GM18873 (cell line): ENCODE measurements around the gene WWOX.
"Not testable (repeated sequence)": the region's sequence is repeated elsewhere in the genome, so short reads cannot be mapped to it uniquely, and the experiment has no call there.

Source experiments
- ATAC-seq: cut with Tn5 transposase; IDR thresholded peaks from one replicate; pipeline ENCODE4 v1.9.1; 2021; ENCODE audit warnings: mild to moderate bottlenecking, moderate library complexity, moderate number of reproducible peaks; ENCODE audit not compliant: unreplicated experiment, low FRiP score

Gene WWOX

DNA sequence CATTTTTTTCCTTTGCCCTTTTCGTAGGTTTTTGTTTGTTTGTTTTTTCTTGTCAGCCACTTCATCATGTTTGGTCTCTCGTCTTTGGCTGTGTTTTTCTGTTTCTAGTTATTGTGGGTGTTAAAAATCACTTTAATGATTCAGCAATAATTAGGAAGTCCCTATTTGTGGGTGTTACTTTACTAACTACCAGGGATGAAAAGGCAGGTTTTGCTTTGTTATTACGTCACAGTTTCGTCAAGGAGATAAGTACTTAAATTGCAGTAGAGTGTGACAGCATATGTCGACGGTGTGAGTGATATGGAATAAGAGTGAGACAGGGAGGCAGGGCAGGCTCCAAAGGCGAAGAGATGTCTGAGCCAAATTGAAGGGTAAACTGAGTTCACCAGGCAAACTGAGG is 479.6 kb downstream of the WWOX start:
- no peak for ATAC-seq

- no peak for ATAC-seq
These were observed 484.0 kb downstream of the WWOX start for GRCh38 chr16:78583441-78583840.

DNA sequence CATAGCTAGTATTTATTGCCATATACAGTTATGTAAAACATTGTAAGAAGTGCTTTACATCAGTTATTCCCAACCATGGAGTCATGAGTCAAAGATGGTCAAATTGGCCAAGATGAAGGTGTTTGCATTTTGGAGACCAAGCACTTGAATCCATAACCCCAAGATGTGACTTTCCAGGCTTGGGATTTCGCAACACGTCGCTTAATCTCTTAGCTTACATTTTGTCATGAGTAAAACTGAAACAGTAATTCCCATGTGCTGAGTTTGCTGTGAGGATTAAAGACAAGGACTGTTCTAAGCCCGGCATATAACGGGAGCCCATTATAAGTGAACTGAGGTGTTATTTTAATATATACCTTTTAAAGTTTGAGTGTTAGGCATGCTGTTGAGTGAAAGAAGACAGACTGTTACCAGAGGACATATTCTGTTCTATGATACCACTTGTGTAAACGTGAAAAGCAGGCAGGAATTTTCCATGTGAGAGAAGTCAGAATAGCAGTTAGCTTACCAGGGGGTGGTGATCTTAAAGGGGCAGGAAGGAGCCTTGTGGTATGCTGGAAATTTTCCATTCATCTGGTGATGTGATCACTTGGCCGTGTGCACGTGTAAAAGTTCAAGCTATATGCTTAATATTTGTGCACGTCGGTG is 484.9 kb downstream of the WWOX start:
- ATAC-seq: no peak

DNA sequence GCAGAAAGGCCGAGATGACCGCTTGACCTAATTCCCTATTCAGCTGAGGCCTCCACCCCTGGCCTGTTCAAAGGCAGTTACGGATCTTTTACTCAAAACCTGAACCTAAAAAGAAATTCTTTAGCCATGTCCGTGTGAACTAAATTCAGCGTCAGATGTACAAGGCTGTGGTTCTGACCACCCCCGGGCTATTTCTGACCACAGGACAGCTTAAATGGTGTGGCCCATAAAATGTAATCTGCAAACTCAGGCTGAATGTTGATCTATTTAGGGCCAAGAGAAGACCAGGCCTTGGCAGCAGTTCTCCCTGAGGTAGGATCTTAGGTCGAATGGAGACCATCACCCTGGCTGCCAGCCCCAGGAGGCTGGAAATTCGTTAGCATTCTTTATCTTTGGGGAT is 485.5 kb downstream of the WWOX start:
- ATAC-seq: no peak

DNA sequence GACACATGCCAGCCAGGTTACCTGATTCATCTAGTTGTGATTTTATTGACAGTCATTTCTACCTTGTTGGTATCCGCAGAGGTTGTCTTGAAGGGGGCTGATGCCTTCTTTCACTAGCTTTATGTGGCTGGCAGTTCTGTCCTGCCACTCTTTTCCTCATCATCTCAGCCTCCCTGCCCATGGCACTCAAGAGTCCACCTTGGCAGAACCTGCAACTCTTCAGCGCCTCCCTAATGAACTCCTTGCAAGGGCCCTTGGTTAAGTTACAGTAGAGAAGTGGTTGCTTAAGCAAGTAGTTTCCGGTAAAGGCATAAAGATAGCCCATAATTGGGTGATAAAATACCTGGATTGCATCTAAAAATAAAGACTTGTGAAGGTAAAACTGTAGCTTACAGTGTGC is 489.9 kb downstream of the WWOX start:
- ATAC-seq: no peak

DNA sequence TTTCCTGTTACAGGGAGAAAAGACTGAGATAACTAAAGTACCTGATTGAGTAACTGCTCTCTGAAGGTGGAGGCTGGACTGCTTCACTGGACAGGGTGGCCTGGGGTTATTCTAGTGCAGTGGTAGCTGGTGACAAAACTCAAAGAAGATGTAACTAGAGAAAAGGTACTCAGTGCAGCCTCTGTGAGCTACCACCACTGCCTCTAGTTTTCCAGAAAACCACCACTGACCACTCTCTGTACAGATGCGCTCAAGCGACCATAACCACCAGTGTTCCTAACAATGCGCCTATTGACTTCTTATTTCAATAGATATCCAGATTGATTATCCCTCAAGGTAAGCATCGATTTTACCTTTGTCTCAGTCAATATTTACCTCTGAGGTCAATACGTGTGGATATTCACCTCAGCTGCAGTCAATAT is 492.2 kb downstream of the WWOX start:
- ATAC-seq: no peak

DNA sequence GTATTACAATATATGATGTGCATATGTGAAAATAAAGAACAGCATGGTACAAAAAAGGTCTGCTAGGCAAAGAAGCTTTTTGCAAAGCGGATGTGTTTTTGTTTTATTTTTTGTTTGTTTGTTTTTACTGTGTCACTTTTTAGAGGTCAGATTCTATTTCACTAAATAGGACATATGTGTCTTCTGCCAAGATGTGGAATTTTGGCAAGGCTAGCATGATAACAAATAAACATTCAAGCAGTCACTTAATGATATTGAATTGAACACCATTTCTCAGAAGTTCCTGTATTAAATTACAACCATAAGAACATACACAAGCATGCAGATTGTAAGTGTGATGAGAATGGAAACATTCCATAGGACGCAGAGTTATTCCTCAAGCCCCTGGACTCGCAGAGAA is 492.7 kb downstream of the WWOX start:
- ATAC-seq: no peak

DNA sequence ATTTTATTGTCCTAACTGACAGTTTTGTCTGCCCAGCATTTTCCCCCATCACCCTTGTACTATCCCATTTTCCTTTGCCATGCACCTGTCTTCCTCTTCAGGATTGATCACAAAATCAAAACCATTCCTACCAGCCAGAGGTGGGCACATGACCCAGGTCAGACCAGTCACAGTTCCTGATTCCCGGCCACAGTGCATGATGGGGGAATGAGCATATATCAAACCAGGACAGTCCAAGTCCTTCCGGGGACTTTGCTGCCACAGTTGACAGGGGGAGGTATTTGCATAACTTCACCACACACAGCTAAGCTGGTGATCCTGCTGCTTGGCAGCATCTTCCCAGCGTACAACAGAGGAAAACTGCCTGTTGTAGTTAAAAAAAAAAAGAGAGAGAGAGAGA is 493.9 kb downstream of the WWOX start:
- no peak for ATAC-seq

DNA sequence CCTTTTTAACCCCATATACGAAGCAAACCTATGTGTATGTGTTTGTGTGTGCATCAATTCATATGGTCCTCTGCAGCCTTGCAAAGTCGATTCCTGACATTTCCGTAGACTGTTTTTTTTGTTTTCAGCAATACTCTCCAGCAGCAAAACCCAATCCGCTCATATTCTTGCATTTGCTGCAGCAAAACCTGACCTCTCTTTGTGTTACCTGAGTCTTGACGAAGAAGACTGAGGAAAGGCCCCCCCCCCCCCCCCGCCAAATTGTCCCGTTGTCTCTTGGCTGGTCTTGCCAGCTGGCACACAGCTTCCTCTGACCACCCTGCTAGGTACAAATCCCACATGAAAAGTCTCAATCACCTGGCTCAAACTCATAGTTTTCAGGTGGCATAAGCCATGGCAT is 494.7 kb downstream of the WWOX start:
- ATAC-seq: no peak

DNA sequence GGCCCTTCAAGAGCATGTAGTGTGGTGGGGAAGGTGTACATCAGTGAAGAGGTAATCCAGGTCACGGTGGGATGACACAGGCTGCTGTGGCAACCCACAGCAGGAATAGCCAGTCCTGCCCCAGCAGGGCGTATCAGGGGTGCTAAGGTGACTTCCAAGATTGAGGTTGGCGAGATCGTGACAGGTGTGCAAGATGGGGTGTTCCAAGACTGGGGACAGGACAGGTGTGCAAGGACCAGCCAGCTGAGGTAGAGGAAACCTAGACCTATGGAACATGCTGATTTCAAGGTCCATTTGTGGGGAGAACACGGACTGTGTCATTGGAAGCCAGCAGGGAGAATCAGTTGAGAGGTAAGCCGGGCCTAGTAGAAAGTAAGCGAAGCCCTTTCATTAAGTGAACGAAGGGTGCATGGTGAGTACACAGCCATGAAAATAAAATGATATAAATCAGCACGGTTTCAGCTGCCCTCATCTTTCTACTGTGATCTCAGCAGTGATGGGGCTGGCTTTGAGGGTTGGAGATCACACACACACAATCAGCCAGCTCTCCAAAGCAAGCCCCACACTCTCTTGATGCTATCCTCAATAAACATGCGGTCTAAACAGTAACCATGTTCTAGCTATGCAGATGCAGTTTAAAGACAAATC is 497.0 kb downstream of the WWOX start:
- ATAC-seq: no peak

- ATAC-seq: no peak
These were observed 497.6 kb downstream of the WWOX start for GRCh38 chr16:78596996-78597422.

GRCh38 chr16:78597809-78598570 is 498.5 kb downstream of the WWOX start:
- ATAC-seq: no peak

DNA sequence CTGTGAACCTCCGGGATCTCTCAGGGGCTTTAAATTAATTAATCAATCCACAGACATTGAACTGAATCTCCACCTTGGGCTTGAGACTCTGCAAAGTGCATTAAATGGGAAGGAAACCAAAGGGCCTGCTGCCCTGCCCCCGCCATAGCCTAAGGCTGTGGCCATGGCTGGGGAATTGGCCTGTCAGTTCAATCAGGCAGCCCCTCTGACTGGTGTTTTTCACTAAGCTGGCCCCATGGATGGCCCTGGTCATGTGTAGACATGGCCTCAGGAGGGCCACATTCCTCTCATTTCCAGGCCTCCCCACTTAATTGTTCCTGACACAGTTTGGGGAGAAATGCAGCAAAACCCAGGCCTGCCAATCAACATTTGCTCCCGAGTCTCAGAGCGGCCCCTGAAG is 499.8 kb downstream of the WWOX start:
- no peak for ATAC-seq

GRCh38 chr16:78604423-78605062 is 505.1 kb downstream of the WWOX start:
- ATAC-seq: not testable (repeated sequence)

DNA sequence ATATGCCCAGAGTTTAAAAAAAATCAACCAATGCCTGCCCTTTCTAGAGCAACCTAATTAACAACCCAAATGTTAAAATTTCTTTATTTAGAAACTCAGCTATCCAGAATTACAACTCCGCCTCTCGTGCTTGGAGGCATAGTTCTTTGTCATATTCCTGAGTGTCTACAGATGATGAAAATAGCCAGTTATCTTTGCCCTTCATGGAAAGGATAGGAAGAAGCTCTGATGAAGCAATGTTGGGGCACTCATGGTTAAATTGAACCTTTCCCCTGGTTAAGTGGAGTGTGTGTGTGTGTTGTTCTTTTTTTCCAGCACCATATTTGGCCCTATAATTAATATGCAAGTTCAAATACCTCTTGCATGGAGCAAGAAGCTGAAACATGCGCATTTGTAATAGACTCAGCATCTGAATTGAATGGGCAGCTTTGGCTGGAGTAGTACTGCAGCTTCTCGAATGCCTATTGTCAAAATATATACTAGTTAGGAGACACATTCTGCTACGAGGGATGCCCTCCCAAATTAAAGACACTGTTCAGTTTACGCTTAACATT is 506.2 kb downstream of the WWOX start:
- no peak for ATAC-seq

DNA sequence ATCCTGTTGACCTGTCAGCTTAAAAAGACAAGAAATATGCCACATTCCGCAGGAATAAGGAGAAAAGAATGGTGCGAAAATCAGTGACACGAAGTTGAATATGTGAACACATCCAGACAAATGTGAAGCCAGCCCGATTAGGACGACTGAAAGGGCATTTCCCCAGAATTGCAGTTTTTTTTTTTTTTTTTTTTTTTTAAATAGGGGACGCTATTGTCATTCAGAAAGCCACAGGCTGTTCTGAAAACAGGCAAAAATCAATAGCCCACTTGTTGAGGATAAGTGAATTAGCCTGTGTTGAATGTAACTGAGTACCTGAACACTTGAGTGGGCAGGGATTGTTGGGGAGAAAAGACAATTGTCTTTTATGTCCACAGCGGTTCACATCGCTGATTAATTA is 507.1 kb downstream of the WWOX start:
- ATAC-seq: no peak

- no peak for ATAC-seq
These were observed 507.6 kb downstream of the WWOX start for GRCh38 chr16:78607022-78607421.

GRCh38 chr16:78607465-78607864 is 508.0 kb downstream of the WWOX start:
- ATAC-seq: no peak

DNA sequence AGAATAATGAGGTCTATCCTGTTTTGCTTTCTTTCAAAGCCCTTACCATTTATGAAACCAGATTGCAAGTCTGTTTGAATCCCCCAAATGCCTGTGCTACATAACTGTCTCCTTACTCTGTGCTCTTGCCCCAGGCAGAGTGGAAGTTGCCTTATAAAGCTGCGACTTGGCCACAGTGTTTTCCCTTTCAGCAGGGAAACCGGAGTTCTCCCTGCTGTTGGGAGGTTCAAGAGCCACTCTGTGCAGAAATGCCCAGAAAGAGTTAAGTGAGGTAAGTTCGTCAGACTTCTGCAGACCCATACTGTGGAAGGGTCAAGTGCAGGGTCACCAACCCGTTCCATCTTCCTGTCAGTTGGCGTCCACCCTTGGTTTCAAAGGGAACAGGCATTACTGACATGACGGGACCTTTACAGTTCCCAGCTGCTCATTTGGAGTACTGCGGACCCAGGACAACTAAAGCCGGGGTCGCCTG is 508.9 kb downstream of the WWOX start:
- no peak for ATAC-seq

- no peak for ATAC-seq
These were observed 510.2 kb downstream of the WWOX start for GRCh38 chr16:78609402-78610274.
